H1 (cell line): ENCODE results near the gene HOXB5. TPM values are rescaled to one million over a fixed set of nuclear protein-coding genes. Genes with fewer than 3 reads are reported as not detected.

Experiments
- CTCF ChIA-PET: fragments of 300-600 bp; sonication (Branson Sonifier 250); formaldehyde crosslinking; loops from one replicate; lab custom pipeline; 2021; ENCODE audit not compliant: partially characterized antibody; lab: Charles Lee
- POLR2A ChIA-PET: fragments of 300-600 bp; sonication (Branson Sonifier 250); formaldehyde crosslinking; loops from one replicate; lab custom pipeline; 2021; ENCODE audit warnings: inconsistent platforms; ENCODE audit not compliant: partially characterized antibody; lab: Charles Lee
- DNase-seq, 2 experiments: peaks; one replicate each; pipeline versions ENCODE4 v3.0.0 to v3.0.0-alpha.2; 2010 to 2022; ENCODE audit warnings: low spot score in 2 of 2, low read depth in 1 of 2, mixed read lengths in 1 of 2
- FAIRE-seq: peaks from 2 replicates; lab custom pipeline; 2011; peaks lifted over from hg19 to GRCh38; lab: Jason Lieb, UNC
- H2AFZ ChIP-seq: 2 replicates; pipeline ENCODE4 v1.8.1; 2012; ENCODE audit warnings: low read length, inconsistent platforms
- H2AK5ac ChIP-seq: 2 replicates; pipeline ENCODE4 v1.6.1; 2013; ENCODE audit warnings: low read depth, low read length
- H2BK120ac ChIP-seq: replicated peaks from 2 replicates; pipeline ENCODE3; 2013; ENCODE audit warnings: low read depth, low read length, inconsistent platforms
- H2BK12ac ChIP-seq: 2 replicates; pipeline ENCODE4 v1.6.1; 2013; ENCODE audit warnings: low read depth, low read length
- H2BK15ac ChIP-seq: 2 replicates; pipeline ENCODE4 v1.6.1; 2013; ENCODE audit warnings: low read length
- H2BK20ac ChIP-seq: 2 replicates; pipeline ENCODE4 v1.6.1; 2013; ENCODE audit warnings: low read length
- H2BK5ac ChIP-seq: 2 replicates; pipeline ENCODE4 v1.6.1; 2013; ENCODE audit warnings: low read depth, low read length
- H3K14ac ChIP-seq: 2 replicates; pipeline ENCODE4 v1.6.1; 2013; ENCODE audit warnings: inconsistent platforms; ENCODE audit not compliant: insufficient read length
- H3K18ac ChIP-seq: 2 replicates; pipeline ENCODE4 v1.6.1; 2013; ENCODE audit warnings: low read length; ENCODE audit errors: extremely low read depth
- H3K23ac ChIP-seq: 2 replicates; pipeline ENCODE4 v1.6.1; 2013; ENCODE audit warnings: inconsistent platforms; ENCODE audit not compliant: insufficient read length
- H3K23me2 ChIP-seq: 2 replicates; pipeline ENCODE4 v1.6.1; 2013; ENCODE audit warnings: low read depth, low read length
- H3K27ac ChIP-seq: 2 replicates; pipeline ENCODE4 v1.6.1; 2011; ENCODE audit warnings: low read depth, low read length, inconsistent platforms
- H3K27me3 ChIP-seq, 4 experiments: replicated peaks in 1 of 4; 1 replicate in 1 of 4; 2 replicates in 3 of 4; pipeline versions ENCODE4 v1.6.1 to v1.8.1; 2011 to 2013; ENCODE audit warnings: low read length in 3 of 4, mild to moderate bottlenecking in 3 of 4, inconsistent platforms in 2 of 4, mixed read lengths in 2 of 4, moderate library complexity in 1 of 4; ENCODE audit not compliant: control insufficient read depth in 3 of 4, insufficient read depth in 3 of 4; ENCODE audit errors: extremely low read depth in 1 of 4
- H3K36me3 ChIP-seq, 4 experiments: 2 replicates each; pipeline versions ENCODE4 v1.6.1 to v1.8.1; 2011 to 2013; ENCODE audit warnings: mild to moderate bottlenecking in 4 of 4, low read length in 3 of 4, moderate library complexity in 2 of 4, control low read depth in 1 of 4, inconsistent platforms in 1 of 4; ENCODE audit not compliant: insufficient read depth in 4 of 4, control insufficient read depth in 2 of 4
- H3K4ac ChIP-seq: replicated peaks from 2 replicates; pipeline ENCODE3; 2013; ENCODE audit warnings: low read length, low read depth, mixed read lengths, inconsistent platforms; ENCODE audit not compliant: insufficient read length
- H3K4me1 ChIP-seq, 4 experiments: replicated peaks in 1 of 4; 1 replicate in 1 of 4; 2 replicates in 3 of 4; pipeline versions ENCODE4 v1.6.1 to v1.8.1; 2011 to 2013; ENCODE audit warnings: low read length in 3 of 4, inconsistent platforms in 2 of 4, mixed read lengths in 1 of 4; ENCODE audit not compliant: insufficient read depth in 4 of 4, control insufficient read depth in 3 of 4
- H3K4me2 ChIP-seq, 2 experiments: 2 replicates each; pipeline versions ENCODE4 v1.6.1 to v1.8.1; 2011 to 2013; ENCODE audit warnings: low read depth in 2 of 2, low read length in 2 of 2, control low read depth in 1 of 2, inconsistent platforms in 1 of 2, mild to moderate bottlenecking in 1 of 2; ENCODE audit not compliant: insufficient read depth in 1 of 2
- H3K4me3 ChIP-seq, 4 experiments: fragments of 200-600, 300-600 bp in 1 of 4; sonication (generic), shearing (Covaris generic), sonication (Bioruptor Twin) in 1 of 4; 2 replicates each; pipeline versions ENCODE4 v1.5.1 to v1.8.1; 2011 to 2016; ENCODE audit warnings: low read length in 4 of 4, low read depth in 3 of 4, control low read depth in 2 of 4, inconsistent platforms in 2 of 4, mild to moderate bottlenecking in 2 of 4, mixed read lengths in 1 of 4, moderate library complexity in 1 of 4; ENCODE audit not compliant: insufficient read depth in 2 of 4; ENCODE audit errors: extremely low read depth in 1 of 4
- H3K56ac ChIP-seq: replicated peaks from 2 replicates; pipeline ENCODE3; 2013; ENCODE audit warnings: low read depth, mild to moderate bottlenecking, mixed read lengths, low read length, inconsistent platforms; ENCODE audit not compliant: insufficient read length
- H3K79me1 ChIP-seq: 2 replicates; pipeline ENCODE4 v1.6.1; 2013; ENCODE audit warnings: low read depth, low read length, control low read depth
- H3K79me2 ChIP-seq, 2 experiments: 2 replicates each; pipeline versions ENCODE4 v1.6.1 to v1.8.1; 2012 to 2013; ENCODE audit warnings: low read length in 2 of 2, mild to moderate bottlenecking in 2 of 2, inconsistent platforms in 1 of 2; ENCODE audit not compliant: insufficient read depth in 2 of 2, control insufficient read depth in 1 of 2
- H3K9ac ChIP-seq, 4 experiments: replicated peaks in 1 of 4; 1 replicate in 1 of 4; 2 replicates in 3 of 4; pipeline versions ENCODE4 v1.6.1 to v1.8.1; 2011 to 2013; ENCODE audit warnings: low read depth in 3 of 4, low read length in 3 of 4, control low read depth in 2 of 4, mild to moderate bottlenecking in 2 of 4, moderate library complexity in 2 of 4, inconsistent platforms in 1 of 4; ENCODE audit errors: extremely low read depth in 1 of 4
- H3K9me3 ChIP-seq, 2 experiments: 2 replicates each; pipeline versions ENCODE4 v1.6.1 to v1.8.1; 2012 to 2013; ENCODE audit warnings: mild to moderate bottlenecking in 2 of 2, moderate library complexity in 2 of 2, control low read depth in 1 of 2, inconsistent platforms in 1 of 2, low read depth in 1 of 2, low read length in 1 of 2, mixed read lengths in 1 of 2; ENCODE audit not compliant: insufficient read depth in 2 of 2
- H4K20me1 ChIP-seq, 2 experiments: replicated peaks in 1 of 2; 2 replicates each; pipeline versions ENCODE3 to v1.8.1; 2011 to 2013; ENCODE audit warnings: inconsistent platforms in 2 of 2, low read length in 2 of 2, mild to moderate bottlenecking in 1 of 2; ENCODE audit not compliant: insufficient read depth in 2 of 2, control insufficient read depth in 1 of 2
- H4K5ac ChIP-seq: 2 replicates; pipeline ENCODE4 v1.6.1; 2013; ENCODE audit warnings: low read length, low read depth, mixed read lengths, inconsistent platforms; ENCODE audit not compliant: insufficient read length
- H4K8ac ChIP-seq: 2 replicates; pipeline ENCODE4 v1.8.0; 2013; ENCODE audit warnings: mild to moderate bottlenecking, moderate library complexity, low read length, inconsistent platforms; ENCODE audit not compliant: insufficient read depth; ENCODE audit errors: extremely low read depth
- H4K91ac ChIP-seq: replicated peaks from 2 replicates; pipeline ENCODE3; 2013; ENCODE audit warnings: low read length, mixed read lengths, inconsistent platforms; ENCODE audit not compliant: insufficient read length
- EZH2 ChIP-seq: fragments of 200-600 bp; sonication (generic); IDR thresholded peaks from 2 replicates; pipeline ENCODE4 v1.7.1; 2012; ENCODE audit warnings: low read depth, mild to moderate bottlenecking, moderate library complexity, low read length, inconsistent platforms; ENCODE audit not compliant: severe bottlenecking
- SUZ12 ChIP-seq: fragments of 200-600 bp; sonication (generic); IDR thresholded peaks from 2 replicates; pipeline ENCODE4 v1.6.1; 2012; ENCODE audit warnings: mild to moderate bottlenecking, inconsistent platforms, low read length, moderate library complexity, mixed read lengths
- USF2 ChIP-seq: IDR thresholded peaks from 2 replicates; pipeline ENCODE4 v1.6.1; 2011; ENCODE audit warnings: low read length, improper control_type of control experiment
- YY1 ChIP-seq: IDR thresholded peaks from 2 replicates; pipeline ENCODE4 v1.6.1; 2011; ENCODE audit warnings: low read depth, mild to moderate bottlenecking, low read length
- WGBS, 2 experiments: shearing (Covaris generic) in 1 of 2; methylation state at CpG; one replicate each; pipeline versions ENCODE4 v1.1.6 to v1.1.7; 2013 to 2015; ENCODE audit warnings: low lambda C conversion rate in 2 of 2, mixed read lengths in 2 of 2, inconsistent platforms in 1 of 2, low coverage in 1 of 2, missing lambda C conversion rate in 1 of 2; ENCODE audit not compliant: insufficient replicate concordance in 2 of 2, insufficient coverage in 1 of 2, insufficient read length in 1 of 2; ENCODE audit errors: extremely low coverage in 1 of 2, missing lambda C conversion rate in 1 of 2; 5-methylcytosine and 5-hydroxymethylcytosine counted together
- polyA plus RNA-seq, 7 experiments: library from polyadenylated mRNA; depleted of rRNA in 3 of 7; stranded (reverse) in 5 of 7; unstranded in 2 of 7; fragments of >200 nt in 5 of 7; fragments of 200-250 nt in 2 of 7; gene quantifications; 1 replicate in 5 of 7; 2 replicates in 1 of 7; 4 replicates in 1 of 7; pipeline versions ENCODE4 v1.2.1 to v1.2.3, GENCODE V29; 2011 to 2013; ENCODE audit warnings: missing spikeins in 2 of 7, mixed read lengths in 2 of 7
- total RNA-seq: library from RNA; stranded (reverse); fragmentation: NEBNext Ultra II Directional; extraction: Animal tissue kit (Norgen Biotek cat#: 25700); gene quantifications from 2 replicates; pipeline ENCODE4 v1.2.1, GENCODE V29; 2021
- TF ChIP-seq, protein P1 (sequence below), 3 experiments: IDR thresholded peaks; 1 replicate in 2 of 3; 2 replicates in 1 of 3; pipeline versions ENCODE4 v1.5.1 to v1.6.1; 2011; ENCODE audit warnings: low read length in 3 of 3, mild to moderate bottlenecking in 3 of 3, inconsistent platforms in 2 of 3, low read depth in 1 of 3, moderate library complexity in 1 of 3; ENCODE audit not compliant: insufficient read depth in 1 of 3; ENCODE audit errors: control extremely low read depth in 1 of 3

HOXB5 gene
- total and polyA plus RNA-seq, 2 of the 8 experiments (the other 6 are each of a cell fraction or from before 2014, with no cell fraction given) = not detected

GRCh38 chr17:48637323-48638260 is 44.0 kb upstream of the HOXB5 start:
- no peak overlapping the region for H3K4ac ChIP-seq
- H3K9me3 ChIP-seq = no peaks in the 10 kb centered on the region
- peaks cover 0 to 7% (median 0%) of the 10 kb centered on the region in 4 experiments; a peak in 1 of 8 replicates for H3K36me3 ChIP-seq
- H3K4me1 ChIP-seq = peaks cover 0 to 6% (median 2%) of the 10 kb centered on the region in 4 experiments; a peak in 4 of 7 replicates
- no peak overlapping the region for H2AK5ac ChIP-seq
- no peak overlapping the region for H4K5ac ChIP-seq
- H2BK120ac ChIP-seq = no peak overlapping the region
- H3K14ac ChIP-seq = no peak overlapping the region
- no peak overlapping the region for H3K4me3 ChIP-seq
- no peak overlapping the region for H3K9ac ChIP-seq
- peaks cover 98 to 100% (median 99%) of the 10 kb centered on the region in 4 experiments for H3K27me3 ChIP-seq
- H2BK12ac ChIP-seq = no peak overlapping the region
- peaks cover 22 to 29% of the 10 kb centered on the region in 2 experiments for H4K20me1 ChIP-seq
- H3K23ac ChIP-seq = no peak overlapping the region
- no peak overlapping the region for H3K27ac ChIP-seq
- H4K8ac ChIP-seq = no peak overlapping the region
- H3K23me2 ChIP-seq = no peaks in the 10 kb centered on the region
- POLR2A ChIA-PET = no interaction called here
- H3K4me2 ChIP-seq = no peak overlapping the region
- no peak for DNase-seq
- CTCF ChIA-PET = interaction anchor here (0.7 to 2.8 kb wide), 26 partner anchors 7 to 268 kb away, joined by 3 to 17 read pairs (median 4); partner anchors contain the start of gene HOXB9
- H2BK15ac ChIP-seq = no peak overlapping the region
- no peak overlapping the region for H3K18ac ChIP-seq
- 58% methylated on average over 18 of the region's 18 CpGs; no CpG with 5 or more reads in 1 of the 2 experiments for WGBS, 2 experiments
- H2AFZ ChIP-seq = no peak overlapping the region
- no peak overlapping the region for H4K91ac ChIP-seq
- FAIRE-seq = no peak
- no peaks in the 10 kb centered on the region for H3K79me2 ChIP-seq
- no peak overlapping the region for H2BK20ac ChIP-seq
- H3K79me1 ChIP-seq = no peaks in the 10 kb centered on the region
- no peak overlapping the region for H3K56ac ChIP-seq
- no peak overlapping the region for H2BK5ac ChIP-seq
- TF ChIP-seq SUZ12 = peak; percentile 13; the same call in 1 of the 2 replicates
- TF ChIP-seq, protein P1, sequence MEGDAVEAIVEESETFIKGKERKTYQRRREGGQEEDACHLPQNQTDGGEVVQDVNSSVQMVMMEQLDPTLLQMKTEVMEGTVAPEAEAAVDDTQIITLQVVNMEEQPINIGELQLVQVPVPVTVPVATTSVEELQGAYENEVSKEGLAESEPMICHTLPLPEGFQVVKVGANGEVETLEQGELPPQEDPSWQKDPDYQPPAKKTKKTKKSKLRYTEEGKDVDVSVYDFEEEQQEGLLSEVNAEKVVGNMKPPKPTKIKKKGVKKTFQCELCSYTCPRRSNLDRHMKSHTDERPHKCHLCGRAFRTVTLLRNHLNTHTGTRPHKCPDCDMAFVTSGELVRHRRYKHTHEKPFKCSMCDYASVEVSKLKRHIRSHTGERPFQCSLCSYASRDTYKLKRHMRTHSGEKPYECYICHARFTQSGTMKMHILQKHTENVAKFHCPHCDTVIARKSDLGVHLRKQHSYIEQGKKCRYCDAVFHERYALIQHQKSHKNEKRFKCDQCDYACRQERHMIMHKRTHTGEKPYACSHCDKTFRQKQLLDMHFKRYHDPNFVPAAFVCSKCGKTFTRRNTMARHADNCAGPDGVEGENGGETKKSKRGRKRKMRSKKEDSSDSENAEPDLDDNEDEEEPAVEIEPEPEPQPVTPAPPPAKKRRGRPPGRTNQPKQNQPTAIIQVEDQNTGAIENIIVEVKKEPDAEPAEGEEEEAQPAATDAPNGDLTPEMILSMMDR (IDR thresholded peaks at IDR 0.05; ENCODE audit: control extremely low read depth in 1 of 3, insufficient read depth in 1 of 3, low read depth in 1 of 3, low read length in 3 of 3) = no peak
- no peak for TF ChIP-seq YY1
- TF ChIP-seq USF2 = no peak
- TF ChIP-seq EZH2 = peak; percentile 45
